Endothelial cell of umbilical vein (primary cell): ENCODE data around the gene UGT2A3. TPM values are rescaled to one million over a fixed set of nuclear protein-coding genes. Genes with fewer than 3 reads are reported as not detected.

Source experiments
- BruUV-seq: library from RNA; stranded (reverse); fragments of 400-500 nt; replicated peaks from 2 replicates; lab custom pipeline; 2021; lab: Mats Ljungman, UMichigan
- CTCF ChIA-PET: fragments of 300-600, 350-600 bp; sonication (Branson Sonifier 250); formaldehyde crosslinking; loops from one replicate; lab custom pipeline; 2021; ENCODE audit warnings: antibody characterized with exemption, inconsistent platforms; lab: Charles Lee
- POLR2A ChIA-PET: fragments of 300-600, 350-600 bp; sonication (Branson Sonifier 250); formaldehyde crosslinking; loops from one replicate; lab custom pipeline; 2021; ENCODE audit warnings: antibody characterized with exemption, inconsistent platforms; lab: Charles Lee
- DNase-seq: peaks from one replicate; pipeline ENCODE4 v3.0.0-alpha.2; 2011; ENCODE audit warnings: low read depth, low spot score
- FAIRE-seq: peaks from 2 replicates; lab custom pipeline; 2011; peaks lifted over from hg19 to GRCh38; lab: Jason Lieb, UNC
- H2AFZ ChIP-seq: 2 replicates; pipeline ENCODE4 v1.6.0; 2012; ENCODE audit warnings: low read depth, low read length, control low read depth, inconsistent platforms
- H3K27ac ChIP-seq: 2 replicates; pipeline ENCODE4 v1.5.1; 2011; ENCODE audit warnings: low read depth, mild to moderate bottlenecking, control low read depth, low read length, moderate library complexity; ENCODE audit not compliant: insufficient read depth
- H3K27me3 ChIP-seq, 2 experiments: 2 replicates each; pipeline versions ENCODE4 v1.6.0 to v1.6.1; 2011; ENCODE audit warnings: low read length in 2 of 2, mixed read lengths in 1 of 2; ENCODE audit not compliant: control insufficient read depth in 2 of 2, insufficient read depth in 2 of 2
- H3K36me3 ChIP-seq, 2 experiments: 2 replicates in 1 of 2; 3 replicates in 1 of 2; pipeline ENCODE4 v1.5.1; 2011; ENCODE audit warnings: low read length in 2 of 2, mild to moderate bottlenecking in 1 of 2, moderate library complexity in 1 of 2; ENCODE audit not compliant: control insufficient read depth in 2 of 2, insufficient read depth in 2 of 2; ENCODE audit errors: extremely low read depth in 1 of 2
- H3K4me1 ChIP-seq: 3 replicates; pipeline ENCODE4 v1.5.1; 2011; ENCODE audit warnings: mild to moderate bottlenecking, low read length; ENCODE audit not compliant: control insufficient read depth, insufficient read depth; ENCODE audit errors: extremely low read depth
- H3K4me2 ChIP-seq: 2 replicates; pipeline ENCODE4 v1.6.1; 2011; ENCODE audit warnings: low read length, control low read depth, mixed read lengths; ENCODE audit not compliant: insufficient read depth
- H3K4me3 ChIP-seq, 3 experiments: fragments of 200-600 bp in 1 of 3; sonication (generic), shearing (Covaris generic) in 1 of 3; replicated peaks in 1 of 3; 2 replicates each; pipeline ENCODE4 v1.5.1; 2011 to 2016; ENCODE audit warnings: control low read depth in 3 of 3, low read length in 3 of 3, mild to moderate bottlenecking in 2 of 3, inconsistent platforms in 1 of 3, low read depth in 1 of 3, moderate library complexity in 1 of 3; ENCODE audit not compliant: insufficient read depth in 1 of 3
- H3K79me2 ChIP-seq: 2 replicates; pipeline ENCODE4 v1.6.0; 2012; ENCODE audit warnings: low read length, inconsistent platforms; ENCODE audit not compliant: control insufficient read depth, insufficient read depth
- H3K9ac ChIP-seq: replicated peaks from 2 replicates; pipeline ENCODE3; 2011; ENCODE audit warnings: low read length, control low read depth; ENCODE audit not compliant: insufficient read depth; ENCODE audit errors: extremely low read depth
- H3K9me1 ChIP-seq: replicated peaks from 3 replicates; pipeline ENCODE4 v1.6.0; 2011; ENCODE audit warnings: mild to moderate bottlenecking, low read length; ENCODE audit not compliant: control insufficient read depth, insufficient read depth; ENCODE audit errors: extremely low read depth
- H3K9me3 ChIP-seq: replicated peaks from 2 replicates; pipeline ENCODE4 v1.5.1; 2012; ENCODE audit warnings: low read length, inconsistent platforms; ENCODE audit not compliant: control insufficient read depth, insufficient read depth
- H4K20me1 ChIP-seq: replicated peaks from 2 replicates; pipeline ENCODE3; 2011; ENCODE audit warnings: mild to moderate bottlenecking, low read length; ENCODE audit not compliant: control insufficient read depth, insufficient read depth; ENCODE audit errors: extremely low read depth
- CTCF ChIP-seq, 2 donors: IDR thresholded peaks; 1 replicate in 1 of 2; 2 replicates in 1 of 2; pipeline ENCODE4 v1.5.1; 2011; ENCODE audit warnings: low read length in 2 of 2, mild to moderate bottlenecking in 2 of 2, moderate library complexity in 2 of 2, control low read depth in 1 of 2, inconsistent platforms in 1 of 2, low read depth in 1 of 2; ENCODE audit not compliant: insufficient read depth in 1 of 2; ENCODE audit errors: extremely low read depth in 1 of 2
- EZH2 ChIP-seq: IDR thresholded peaks from 2 replicates; pipeline ENCODE4 v1.6.1; 2012; ENCODE audit warnings: borderline replicate concordance, low read depth, mild to moderate bottlenecking, moderate library complexity, low read length, inconsistent platforms; ENCODE audit not compliant: severe bottlenecking
- FOS ChIP-seq: IDR thresholded peaks from 2 replicates; pipeline ENCODE4 v1.6.1; 2011; ENCODE audit warnings: mild to moderate bottlenecking, low read length, moderate library complexity, borderline replicate concordance; ENCODE audit not compliant: insufficient read depth
- MYC ChIP-seq: IDR thresholded peaks from one replicate; pipeline ENCODE4 v1.6.1; 2011; ENCODE audit warnings: mild to moderate bottlenecking, low read depth, low read length
- POLR2A ChIP-seq: IDR thresholded peaks from 2 replicates; pipeline ENCODE4 v1.6.1; 2012; ENCODE audit warnings: low read depth, mild to moderate bottlenecking, control low read depth, low read length
- POLR2AphosphoS5 ChIP-seq: IDR thresholded peaks from 2 replicates; pipeline ENCODE4 v1.6.1; 2012; ENCODE audit warnings: low read depth, mild to moderate bottlenecking, control low read depth, low read length, moderate library complexity; ENCODE audit not compliant: insufficient read depth
- dilution Hi-C: fragments of 300-500 bp; cut with MboI; formaldehyde crosslinking; loops from one replicate; pipeline ENCODE4 v1.15.0; 2019; ENCODE audit warnings: low sequenced_read_pairs; ENCODE audit not compliant: extremely low pct_ligation_motif_present
- intact Hi-C: fragments of 100-400 bp; cut with micrococcal nuclease; formaldehyde crosslinking; loops from one replicate; pipeline ENCODE4 v1.10.0; 2022
- polyA plus RNA-seq, 4 experiments: library from polyadenylated mRNA; depleted of rRNA in 3 of 4; stranded (reverse) in 3 of 4; unstranded in 1 of 4; fragments of >200 nt; gene quantifications; 2 replicates each; pipeline versions ENCODE4 v1.2.1 to v1.2.3, GENCODE V29; 2011 to 2012; ENCODE audit warnings: missing spikeins in 1 of 4
- total RNA-seq: library from RNA; stranded (reverse); gene quantifications from 2 replicates; pipeline ENCODE4 v1.2.3, GENCODE V29; 2021
- TF ChIP-seq, protein P1 (sequence below): IDR thresholded peaks from 2 replicates; pipeline ENCODE4 v1.6.1; 2011; ENCODE audit not compliant: insufficient read depth, insufficient read length

The UGT2A3 gene
- total and polyA plus RNA-seq, 2 donors (not counting 3 experiments of a cell fraction or from before 2014, with no cell fraction given), result not detected

GRCh38 chr4:68905598-68905938, 46.0 kb downstream of the UGT2A3 start:
- no peak for TF ChIP-seq FOS
- TF ChIP-seq MYC, result no peak
- TF ChIP-seq, protein P1, sequence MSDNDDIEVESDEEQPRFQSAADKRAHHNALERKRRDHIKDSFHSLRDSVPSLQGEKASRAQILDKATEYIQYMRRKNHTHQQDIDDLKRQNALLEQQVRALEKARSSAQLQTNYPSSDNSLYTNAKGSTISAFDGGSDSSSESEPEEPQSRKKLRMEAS, result no peak
- no peak for TF ChIP-seq CTCF (IDR thresholded peaks at IDR 0.05; ENCODE audit: extremely low read depth in 1 of 2, insufficient read depth in 1 of 2, low read depth in 1 of 2, low read length in 2 of 2)
- TF ChIP-seq POLR2A, result no peak
- no peak for TF ChIP-seq POLR2AphosphoS5
- DNase-seq (no peak), FAIRE-seq (no peak)
- POLR2A ChIA-PET, result no interaction called here
- intact Hi-C loops, result no loop called here
- no peak overlapping the region for H3K4me3 ChIP-seq
- no peaks in the 10 kb centered on the region for H3K4me1 ChIP-seq
- no peak overlapping the region for H3K4me2 ChIP-seq
- no peaks in the 10 kb centered on the region for H3K9me3 ChIP-seq
- BruUV-seq, result no TSS peak
- H3K79me2 ChIP-seq, result no peaks in the 10 kb centered on the region
- H2AFZ ChIP-seq, result no peak overlapping the region
- H3K9me1 ChIP-seq, result no peaks in the 10 kb centered on the region
- dilution Hi-C loops, result no loop called here
- no peak overlapping the region for H3K9ac ChIP-seq
- H3K36me3 ChIP-seq, result no peaks in the 10 kb centered on the region
- CTCF ChIA-PET, result no interaction called here
- no peak overlapping the region for H3K27ac ChIP-seq
- H4K20me1 ChIP-seq, result no peaks in the 10 kb centered on the region
- H3K27me3 ChIP-seq, result no peaks in the 10 kb centered on the region

DNA sequence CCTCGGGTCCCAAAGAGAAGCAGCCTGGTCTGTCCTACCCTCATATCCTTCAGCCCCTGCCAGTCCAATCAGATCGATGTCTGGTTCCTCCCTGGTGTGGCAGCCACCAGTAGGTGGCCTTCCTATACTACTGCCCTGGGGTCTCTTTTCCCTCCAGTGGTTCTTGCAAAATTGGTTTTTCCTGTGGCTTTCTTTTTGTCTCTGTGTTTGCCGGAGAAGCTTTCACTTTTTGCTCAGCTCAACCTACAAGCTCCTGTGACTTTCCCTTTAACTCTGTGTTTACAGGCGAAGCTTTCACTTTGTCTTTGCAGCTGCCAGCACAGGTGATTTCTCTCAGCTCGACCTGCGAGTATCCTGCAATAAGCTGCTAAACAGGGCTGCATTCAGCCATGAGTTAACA, 46.8 kb downstream of the UGT2A3 start:
- H3K4me2 ChIP-seq, result no peak overlapping the region
- H3K27ac ChIP-seq, result no peak overlapping the region
- no peak overlapping the region for H3K4me3 ChIP-seq
- H3K27me3 ChIP-seq, result no peaks in the 10 kb centered on the region
- dilution Hi-C loops (no loop called here), intact Hi-C loops (no loop called here)
- no peak overlapping the region for H2AFZ ChIP-seq
- H3K9me1 ChIP-seq, result no peaks in the 10 kb centered on the region
- CTCF ChIA-PET, result no interaction called here
- no peaks in the 10 kb centered on the region for H3K9me3 ChIP-seq
- H3K79me2 ChIP-seq, result no peaks in the 10 kb centered on the region
- H3K4me1 ChIP-seq, result no peaks in the 10 kb centered on the region
- BruUV-seq, result no TSS peak
- TF ChIP-seq POLR2AphosphoS5 (no peak), EZH2 (no peak)
- H3K9ac ChIP-seq, result no peak overlapping the region
- DNase-seq, result no peak
- no peaks in the 10 kb centered on the region for H4K20me1 ChIP-seq
- no peaks in the 10 kb centered on the region for H3K36me3 ChIP-seq
- POLR2A ChIA-PET, result no interaction called here
- FAIRE-seq, result no peak
